HL-60 (cell line): ENCODE data around the gene RTL10.

Source experiments
- GABPA ChIP-seq: IDR thresholded peaks from 2 replicates; pipeline ENCODE4 v1.6.1; 2012; ENCODE audit warnings: low read depth
- TF ChIP-seq, protein P1 (sequence below): IDR thresholded peaks from one replicate; pipeline ENCODE4 v1.5.1; 2011; ENCODE audit warnings: low read length, control low read depth, inconsistent platforms; ENCODE audit not compliant: insufficient read depth

GRCh38 chr22:19840059-19840458, 14.6 kb downstream of the RTL10 start:
- TF ChIP-seq, protein P1, sequence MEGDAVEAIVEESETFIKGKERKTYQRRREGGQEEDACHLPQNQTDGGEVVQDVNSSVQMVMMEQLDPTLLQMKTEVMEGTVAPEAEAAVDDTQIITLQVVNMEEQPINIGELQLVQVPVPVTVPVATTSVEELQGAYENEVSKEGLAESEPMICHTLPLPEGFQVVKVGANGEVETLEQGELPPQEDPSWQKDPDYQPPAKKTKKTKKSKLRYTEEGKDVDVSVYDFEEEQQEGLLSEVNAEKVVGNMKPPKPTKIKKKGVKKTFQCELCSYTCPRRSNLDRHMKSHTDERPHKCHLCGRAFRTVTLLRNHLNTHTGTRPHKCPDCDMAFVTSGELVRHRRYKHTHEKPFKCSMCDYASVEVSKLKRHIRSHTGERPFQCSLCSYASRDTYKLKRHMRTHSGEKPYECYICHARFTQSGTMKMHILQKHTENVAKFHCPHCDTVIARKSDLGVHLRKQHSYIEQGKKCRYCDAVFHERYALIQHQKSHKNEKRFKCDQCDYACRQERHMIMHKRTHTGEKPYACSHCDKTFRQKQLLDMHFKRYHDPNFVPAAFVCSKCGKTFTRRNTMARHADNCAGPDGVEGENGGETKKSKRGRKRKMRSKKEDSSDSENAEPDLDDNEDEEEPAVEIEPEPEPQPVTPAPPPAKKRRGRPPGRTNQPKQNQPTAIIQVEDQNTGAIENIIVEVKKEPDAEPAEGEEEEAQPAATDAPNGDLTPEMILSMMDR, result no peak
- TF ChIP-seq GABPA, result no peak
